ENCODE data around the gene AKAP13. TPM values are rescaled to one million over a fixed set of nuclear protein-coding genes. Genes with fewer than 3 reads are reported as not detected.
"Not testable (repeated sequence)": the region's sequence is repeated elsewhere in the genome, so short reads cannot be mapped to it uniquely, and the experiment has no call there.

Gene AKAP13
- total RNA-seq, 1 donor from 2014 or later, result 238 TPM

DNA sequence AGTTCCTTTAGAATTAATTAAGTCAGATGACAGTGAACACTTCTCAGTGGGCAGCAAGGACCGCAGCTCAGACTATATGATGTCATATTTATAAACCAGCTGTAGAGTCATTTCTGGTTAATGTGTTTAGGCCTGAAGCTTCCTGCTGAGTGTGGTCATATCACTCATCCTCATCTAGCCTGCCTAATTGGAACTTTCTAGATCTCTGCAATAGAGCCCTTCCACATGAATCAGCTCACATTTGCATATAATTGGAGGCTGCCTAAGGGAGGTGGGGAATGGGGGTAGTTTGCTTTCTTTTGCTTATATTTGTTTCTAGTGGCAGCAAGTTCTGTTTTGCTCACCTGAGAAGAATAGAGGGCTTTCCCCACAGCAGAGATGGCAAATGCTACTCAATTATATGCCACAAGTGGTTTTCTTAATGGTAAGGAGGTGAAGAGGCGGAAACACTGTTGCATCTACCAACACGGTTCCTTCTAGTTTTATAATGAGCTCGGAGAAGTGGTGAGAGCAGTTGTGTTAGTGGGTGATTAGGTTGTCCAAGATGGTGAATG lies 266.2 kb downstream of the AKAP13 start:
- intact Hi-C loops (cut with DNase I), result no loop called here
- no peak for ATAC-seq
- no peak for DNase-seq (ENCODE audit: low spot score)

GRCh38 chr15:85649372-85649771 lies 269.0 kb downstream of the AKAP13 start:
- intact Hi-C loops (cut with DNase I), result no loop called here
- DNase-seq (ENCODE audit: low spot score), result no peak

GRCh38 chr15:85651548-85651947 lies 271.1 kb downstream of the AKAP13 start:
- intact Hi-C loops (cut with DNase I), result no loop called here
- DNase-seq (ENCODE audit: low spot score) (no peak), ATAC-seq (no peak)

More at GRCh38 chr15:85649372-85649771, 269.0 kb downstream of the AKAP13 start:
- peak; percentile 75 for ATAC-seq

DNA sequence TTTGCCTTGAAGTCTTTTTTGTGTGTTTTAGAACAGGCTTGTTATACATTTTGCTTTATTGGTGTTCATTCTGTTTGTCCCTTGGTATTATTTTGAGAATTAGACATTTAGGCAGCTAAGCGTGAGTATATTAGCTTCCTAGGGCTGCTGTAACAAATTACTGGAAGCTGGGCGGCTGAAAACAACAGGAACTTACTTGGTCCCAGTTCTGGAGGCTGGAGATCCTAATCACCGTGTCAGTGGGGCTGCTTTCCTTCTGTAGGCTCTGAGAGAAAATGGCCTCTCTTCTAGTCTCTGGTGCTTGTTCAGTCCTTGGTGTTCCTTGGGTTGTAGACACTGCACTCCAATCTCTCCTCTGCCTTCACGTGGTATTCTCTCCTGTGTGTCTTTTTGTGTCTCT lies 272.1 kb downstream of the AKAP13 start:
- DNase-seq (ENCODE audit: low spot score), result no peak
- no peak for ATAC-seq
- intact Hi-C loops (cut with DNase I), result no loop called here

DNA sequence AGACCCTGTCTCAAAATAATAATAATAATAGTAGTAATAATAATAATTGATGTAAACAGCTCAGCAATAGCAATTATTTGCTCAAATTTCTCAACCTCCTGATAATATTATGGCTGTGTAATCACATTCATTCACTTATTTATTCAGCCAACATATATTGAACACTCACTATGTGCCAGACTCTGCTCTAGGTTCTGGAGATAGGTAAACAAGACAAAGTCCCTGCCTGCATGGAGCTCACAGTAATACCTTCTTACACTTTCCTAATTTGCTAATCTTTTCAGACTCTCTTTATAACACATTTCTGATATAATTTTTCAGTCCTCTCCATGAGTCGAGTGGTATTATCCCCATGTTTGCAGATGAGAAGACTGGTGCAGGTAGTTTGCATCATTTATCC lies 276.7 kb downstream of the AKAP13 start:
- no peak for ATAC-seq
- no peak for DNase-seq (ENCODE audit: low spot score)
- intact Hi-C loops (cut with DNase I), result no loop called here

DNA sequence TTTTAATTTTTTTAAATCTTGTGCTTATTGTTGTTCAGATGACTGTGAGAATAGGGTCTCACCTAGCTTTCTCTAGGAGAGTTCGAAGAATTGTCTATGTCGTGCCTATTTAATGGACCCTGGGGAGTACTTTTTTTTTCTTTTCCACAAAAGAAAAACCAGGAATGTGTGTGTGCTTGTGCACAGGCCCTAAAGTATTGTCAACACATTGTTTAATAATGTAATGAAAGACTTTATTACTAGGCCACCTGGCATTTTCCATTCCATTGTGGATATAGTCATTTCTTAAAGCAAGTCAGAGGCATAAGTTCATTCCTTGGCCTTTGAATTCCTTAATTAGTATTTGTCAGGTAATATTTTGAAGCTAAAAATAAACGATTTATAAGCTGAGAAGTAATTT lies 278.4 kb downstream of the AKAP13 start:
- intact Hi-C loops (cut with DNase I), result no loop called here
- no peak for DNase-seq (ENCODE audit: low spot score)
- no peak for ATAC-seq

- ATAC-seq, result no peak
- intact Hi-C loops (cut with DNase I), result no loop called here
Observed at GRCh38 chr15:85661859-85662258, 281.5 kb downstream of the AKAP13 start.

DNA sequence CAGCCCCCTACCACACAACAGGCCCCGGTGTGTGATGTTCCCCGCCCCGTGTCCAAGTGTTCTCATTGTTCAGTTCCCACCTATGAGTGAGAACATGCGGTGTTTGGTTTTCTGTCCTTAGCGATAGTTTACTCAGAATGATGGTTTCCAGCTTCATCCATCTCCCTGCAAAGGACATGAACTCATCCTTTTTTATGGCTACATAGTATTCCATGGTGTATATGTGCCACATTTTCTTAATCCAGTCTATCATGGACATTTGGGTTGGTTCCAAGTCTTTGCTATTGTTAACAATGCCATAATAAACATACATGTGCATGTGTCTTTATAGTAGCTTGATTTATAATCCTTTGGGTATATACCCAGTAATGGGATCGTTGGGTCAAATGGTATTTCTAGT lies 285.3 kb downstream of the AKAP13 start:
- DNase-seq (ENCODE audit: low spot score); ATAC-seq; intact Hi-C loops (cut with DNase I): not testable (repeated sequence)

More at GRCh38 chr15:85661859-85662258, 281.5 kb downstream of the AKAP13 start:
- no peak for DNase-seq (ENCODE audit: low spot score)

DNA sequence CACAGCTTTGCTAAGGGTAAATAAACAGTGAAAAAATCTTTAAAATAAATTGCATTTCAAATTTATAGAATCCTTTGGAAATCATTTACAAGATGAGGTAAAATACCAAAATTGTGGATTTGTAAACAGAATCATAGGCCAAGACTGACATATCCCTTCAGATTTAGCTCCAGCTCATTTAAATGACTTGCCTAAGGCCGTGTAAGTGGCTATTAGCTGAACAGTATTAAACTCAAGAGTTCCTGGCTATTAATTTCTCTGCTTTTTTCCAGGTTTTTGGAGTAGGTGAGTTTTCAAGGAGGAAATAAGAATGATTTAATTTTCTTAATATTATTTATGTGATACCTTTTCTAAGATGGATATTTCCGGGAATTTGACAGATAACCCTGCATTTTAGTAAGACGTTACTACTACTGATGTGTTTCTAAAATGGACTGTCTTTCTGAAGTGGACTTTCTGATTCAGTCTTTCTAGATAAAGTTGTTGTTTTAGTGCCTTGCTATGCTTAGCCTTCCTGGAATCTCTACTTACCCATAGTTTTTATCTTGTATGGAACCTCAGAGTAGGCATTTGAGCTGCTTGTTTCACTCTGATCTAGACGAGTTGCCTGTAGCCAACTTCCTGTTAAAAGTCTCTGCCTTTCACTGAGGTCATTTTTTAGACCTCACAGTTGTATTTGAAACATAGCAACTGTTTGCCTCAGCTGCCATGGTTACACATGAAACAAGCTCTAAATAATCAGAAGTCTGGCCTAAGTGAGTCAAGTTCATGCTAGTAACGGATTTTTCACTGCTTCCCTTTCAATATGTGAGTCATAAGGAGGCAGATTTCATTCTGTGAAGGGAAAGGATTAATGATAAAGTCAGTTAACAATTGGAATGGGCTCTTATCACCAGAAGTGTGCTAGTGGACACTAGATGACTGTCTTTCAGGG lies 287.4 kb downstream of the AKAP13 start:
- DNase-seq (ENCODE audit: low spot score), result no peak
- ATAC-seq, result peak; percentile 93
- intact Hi-C loops (cut with DNase I), result no loop called here

DNA sequence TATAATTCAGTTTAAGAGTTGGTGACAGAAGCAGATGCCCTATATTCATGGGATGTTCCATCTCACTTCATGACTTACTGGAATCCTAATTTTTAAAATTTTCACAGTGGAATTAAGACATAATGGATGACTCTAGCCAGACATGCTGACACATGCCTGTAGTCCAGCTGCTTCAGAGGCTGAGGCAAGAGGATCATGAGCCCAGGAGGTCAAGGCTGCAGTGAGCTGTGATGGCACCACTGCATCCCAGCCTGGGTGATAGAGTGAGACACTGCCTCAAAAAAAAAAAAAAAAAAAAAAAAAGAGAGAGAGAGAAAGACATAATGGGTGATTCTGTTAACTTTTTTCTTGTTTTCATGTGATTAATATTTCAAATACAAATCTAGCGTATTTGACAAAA lies 290.8 kb downstream of the AKAP13 start:
- DNase-seq (ENCODE audit: low spot score) (no peak), ATAC-seq (no peak)
- intact Hi-C loops (cut with DNase I), result no loop called here

GRCh38 chr15:85672332-85673084 lies 292.1 kb downstream of the AKAP13 start:
- intact Hi-C loops (cut with DNase I), result no loop called here
- no peak for DNase-seq (ENCODE audit: low spot score)
- no peak for ATAC-seq

- intact Hi-C loops (cut with DNase I), result no loop called here
- no peak for DNase-seq (ENCODE audit: low spot score)
- ATAC-seq, result no peak
Observed at GRCh38 chr15:85673326-85673725, 292.9 kb downstream of the AKAP13 start.

DNA sequence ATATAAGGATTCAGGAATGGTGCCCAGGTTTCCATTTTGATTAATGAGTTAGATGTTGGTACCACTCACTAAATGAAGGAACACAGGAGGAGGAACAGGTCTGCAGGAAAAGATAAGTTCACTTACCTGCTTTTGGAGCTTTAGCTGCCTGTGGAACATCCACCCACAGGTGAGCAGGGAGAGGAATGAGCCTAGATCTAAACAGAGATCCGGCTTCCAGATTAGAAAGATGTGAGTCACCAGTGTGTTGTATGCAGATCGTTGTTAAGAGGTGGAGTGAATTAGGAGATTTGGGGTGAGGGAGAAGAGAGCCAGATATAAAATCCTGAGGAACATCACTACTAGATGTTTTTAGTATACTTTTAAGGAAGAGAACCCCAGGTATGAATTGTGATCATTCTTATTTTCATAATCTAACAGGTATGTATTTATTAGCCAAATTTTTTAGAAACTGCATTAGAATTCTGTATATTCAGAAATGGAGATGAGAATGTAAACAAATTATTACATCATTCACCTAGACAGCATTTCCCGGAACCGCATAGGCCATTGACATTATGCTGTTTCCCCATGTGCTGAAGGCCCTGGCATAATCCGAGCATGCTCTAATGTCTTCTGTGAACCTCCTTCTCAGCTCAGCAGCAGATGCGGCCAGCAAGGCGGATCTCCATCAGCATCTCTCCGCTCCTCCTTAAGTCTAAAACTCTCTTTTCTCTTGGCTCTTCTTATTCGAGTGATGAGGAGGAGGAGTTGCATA lies 296.1 kb downstream of the AKAP13 start:
- intact Hi-C loops (cut with DNase I), result no loop called here
- no peak for ATAC-seq

GRCh38 chr15:85679231-85679630 lies 298.8 kb downstream of the AKAP13 start:
- DNase-seq (ENCODE audit: low spot score), result no peak
- intact Hi-C loops (cut with DNase I), result no loop called here
- no peak for ATAC-seq

More for the DNA sequence above, 296.1 kb downstream of the AKAP13 start:
- no peak for DNase-seq (ENCODE audit: low spot score)

DNA sequence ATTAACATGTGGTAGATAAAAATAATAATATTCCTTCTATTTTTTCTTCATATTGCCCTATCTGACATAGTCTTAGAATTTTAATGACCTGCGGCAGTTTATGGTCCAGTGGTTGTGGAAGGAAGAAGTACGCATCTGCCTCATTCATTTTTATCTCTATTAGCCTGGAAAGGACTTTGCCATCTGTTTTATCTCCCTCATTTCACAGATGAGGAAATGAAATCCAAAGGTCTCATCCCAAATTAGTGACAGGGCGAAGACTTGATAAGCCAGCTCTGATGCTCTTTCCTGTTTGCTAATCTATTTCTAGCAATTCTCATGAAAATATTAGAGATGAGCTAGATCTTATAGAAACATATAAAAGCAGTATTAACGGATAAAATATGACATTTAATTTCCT lies 301.0 kb downstream of the AKAP13 start:
- intact Hi-C loops (cut with DNase I), result no loop called here
- ATAC-seq, result no peak
- DNase-seq (ENCODE audit: low spot score), result no peak

GRCh38 chr15:85684174-85684710 lies 303.8 kb downstream of the AKAP13 start:
- no peak for ATAC-seq
- no peak for DNase-seq (ENCODE audit: low spot score)
- intact Hi-C loops (cut with DNase I), result no loop called here

GRCh38 chr15:85685356-85685755 lies 305.0 kb downstream of the AKAP13 start:
- no peak for DNase-seq (ENCODE audit: low spot score)
- intact Hi-C loops (cut with DNase I), result no loop called here
- ATAC-seq, result peak; percentile 42

DNA sequence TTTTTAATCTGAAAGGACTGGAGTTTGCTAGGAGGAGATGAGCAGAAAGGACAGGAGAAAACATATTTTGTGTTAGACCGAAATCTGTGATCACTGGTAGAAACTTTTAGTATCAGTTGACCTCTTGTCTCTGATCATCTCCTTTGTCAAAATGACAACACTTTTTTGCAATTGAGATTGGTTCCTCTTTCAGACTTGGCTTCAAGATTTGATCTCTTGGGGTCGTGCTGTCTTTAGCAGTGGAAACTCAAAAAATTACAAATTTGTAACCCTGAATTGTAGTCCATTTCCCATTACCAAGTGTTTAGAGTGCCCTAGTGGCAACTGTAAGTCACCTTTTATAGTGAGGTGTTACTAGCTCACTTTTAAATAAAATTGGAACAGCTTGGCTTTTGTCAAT lies 306.9 kb downstream of the AKAP13 start:
- DNase-seq (ENCODE audit: low spot score) (no peak), ATAC-seq (no peak)
- intact Hi-C loops (cut with DNase I), result no loop called here

- no peak for DNase-seq (ENCODE audit: low spot score)
- intact Hi-C loops (cut with DNase I), result no loop called here
- no peak for ATAC-seq
Observed at GRCh38 chr15:85688711-85689110, 308.3 kb downstream of the AKAP13 start.
